Measurements from ENCODE around the gene DNM2.
"Not testable (repeated sequence)": the region's sequence is repeated elsewhere in the genome, so short reads cannot be mapped to it uniquely, and the experiment has no call there.

Gene DNM2

GRCh38 chr19:10727685-10728201, 9.9 kb downstream of the DNM2 start:
- no peak for DNase-seq

GRCh38 chr19:10729411-10729810, 11.5 kb downstream of the DNM2 start:
- no peak for DNase-seq

GRCh38 chr19:10730932-10731331, 13.1 kb downstream of the DNM2 start:
- DNase-seq, result no peak

GRCh38 chr19:10735741-10736140, 17.9 kb downstream of the DNM2 start:
- DNase-seq, result no peak

DNA sequence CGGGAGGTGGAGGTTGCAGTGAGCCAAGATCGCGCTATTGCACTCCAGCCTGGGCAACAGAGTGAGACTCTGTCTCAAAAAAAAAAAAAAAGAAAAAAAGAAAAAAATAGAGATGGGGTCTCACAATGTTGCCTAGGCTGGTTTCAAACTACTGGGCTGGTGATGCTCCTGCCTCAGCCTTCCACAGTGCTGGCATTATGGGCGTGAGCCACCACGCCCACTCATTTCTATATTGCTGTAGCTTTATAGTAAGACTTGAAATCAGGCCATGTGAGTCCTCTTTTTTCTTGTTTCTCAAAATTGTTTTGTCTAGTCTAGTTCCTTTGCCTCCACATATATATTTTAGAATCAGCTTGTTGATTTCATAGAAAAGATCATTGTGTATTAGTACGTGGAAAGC, 18.3 kb downstream of the DNM2 start:
- no peak for DNase-seq

GRCh38 chr19:10736916-10737551, 19.2 kb downstream of the DNM2 start:
- no peak for DNase-seq

DNA sequence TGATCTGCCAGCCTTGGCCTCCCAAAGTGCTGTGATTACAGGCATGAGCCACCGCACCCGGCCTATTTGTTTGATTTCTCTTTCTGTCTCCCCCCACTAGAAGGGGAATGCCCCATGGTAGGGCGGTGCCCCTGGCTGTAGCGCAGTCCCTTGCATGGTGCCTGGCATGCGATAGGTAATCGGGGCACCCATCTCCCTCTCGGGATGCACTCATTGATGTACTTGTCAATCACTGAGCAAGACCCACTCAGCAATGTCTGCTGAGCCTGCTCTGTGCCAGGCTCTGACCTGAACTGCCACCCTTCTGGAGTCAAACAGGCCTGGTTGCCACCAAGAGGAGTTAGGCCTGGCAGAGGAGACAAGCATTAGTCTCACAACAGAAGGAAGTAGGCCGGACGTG, 19.8 kb downstream of the DNM2 start:
- no peak for DNase-seq

GRCh38 chr19:10740798-10741197, 22.9 kb downstream of the DNM2 start:
- peak; percentile 47 for DNase-seq

DNA sequence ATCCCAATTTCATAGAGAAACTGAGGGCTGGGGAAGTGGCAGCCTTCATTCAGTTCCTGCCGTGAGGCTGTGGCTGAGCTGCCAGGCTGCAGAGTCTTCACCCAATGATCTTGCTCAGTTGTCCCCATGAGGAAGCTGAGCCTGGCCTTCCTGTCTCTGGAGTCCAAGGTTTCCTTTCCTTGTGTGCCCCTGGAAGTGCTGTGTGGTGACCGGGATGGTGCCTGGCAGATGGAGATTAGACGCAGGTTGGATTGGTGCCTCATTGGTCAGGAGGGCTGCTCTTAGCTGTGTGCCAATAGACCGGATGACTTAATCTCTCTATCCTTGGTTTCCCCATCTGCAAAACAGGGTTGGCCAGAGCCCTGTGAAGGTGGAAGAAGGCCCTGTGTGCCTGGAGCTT, 24.6 kb downstream of the DNM2 start:
- peak; percentile 16 for DNase-seq

DNA sequence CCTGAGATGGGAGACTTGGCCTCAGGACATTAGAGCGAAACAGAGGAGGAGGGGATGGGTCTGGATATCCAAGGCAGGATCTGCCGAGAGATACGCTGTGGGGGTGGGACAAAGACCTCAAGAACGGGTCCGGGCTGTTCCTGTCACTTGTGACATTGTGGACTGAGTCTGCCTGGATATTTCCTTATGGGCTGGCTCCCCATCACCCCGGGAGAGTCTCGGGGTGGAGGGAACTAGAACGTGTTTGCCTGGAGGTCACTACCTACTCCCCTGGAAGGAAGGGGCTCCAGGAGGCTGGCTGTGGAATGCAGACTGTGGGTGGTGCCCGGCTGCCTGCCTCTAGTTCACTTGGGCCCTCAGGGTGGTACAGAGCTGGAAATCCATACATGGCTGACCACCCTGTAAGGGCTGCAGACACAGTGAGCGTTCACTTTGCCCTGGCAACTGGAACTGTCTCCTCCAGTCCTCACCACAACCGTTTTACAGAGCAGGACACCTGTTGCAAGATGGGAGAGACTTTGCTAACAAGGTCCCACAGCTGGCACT, 26.4 kb downstream of the DNM2 start:
- DNase-seq, result no peak

DNA sequence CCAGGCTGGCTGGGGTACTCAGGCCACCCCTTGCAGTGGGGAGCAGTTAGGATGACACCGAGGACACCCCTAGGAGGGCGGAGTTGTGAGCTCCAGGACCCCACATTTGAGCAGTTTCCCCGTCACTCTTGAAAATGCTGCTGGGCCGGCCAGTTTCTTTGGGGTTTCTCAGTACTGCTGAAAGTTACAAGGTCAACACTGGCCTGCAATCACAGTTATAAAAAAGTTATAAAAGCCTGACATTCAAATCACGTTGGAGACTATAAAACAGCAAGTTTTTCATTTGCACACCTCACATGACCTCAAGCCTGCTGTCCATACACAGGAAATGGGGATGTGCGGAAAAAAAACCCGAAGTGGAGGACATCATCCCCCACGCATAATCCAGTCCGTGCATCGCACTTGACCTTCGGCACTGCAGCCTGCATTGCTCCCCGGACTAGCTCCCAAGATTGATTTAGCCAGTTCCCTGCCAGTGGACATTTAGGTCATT, 27.0 kb downstream of the DNM2 start:
- no peak for DNase-seq

- DNase-seq, result not testable (repeated sequence)
Measured at GRCh38 chr19:10746437-10746836, 28.6 kb downstream of the DNM2 start.

DNA sequence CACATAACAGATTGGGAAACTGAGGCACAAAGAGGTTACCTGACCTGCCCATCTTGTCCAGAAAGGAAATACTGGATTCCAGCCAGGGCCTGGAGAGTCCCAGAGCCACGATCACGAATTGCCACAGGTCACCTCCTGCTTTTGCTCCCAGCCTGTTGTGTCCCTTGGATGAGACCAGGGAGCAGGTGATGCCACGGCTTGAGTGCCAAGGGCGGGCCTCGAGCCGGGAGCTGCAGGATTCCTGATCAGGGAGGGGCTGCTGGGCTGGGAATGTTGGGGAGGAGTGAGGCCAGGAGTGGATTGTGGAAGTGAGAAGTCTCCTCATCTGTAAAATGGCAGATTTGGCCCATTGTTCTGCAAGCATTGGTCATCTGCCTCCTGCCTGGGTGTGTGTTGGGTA, 29.4 kb downstream of the DNM2 start:
- DNase-seq, result no peak

GRCh38 chr19:10747674-10748073, 29.8 kb downstream of the DNM2 start:
- DNase-seq, result no peak

- no peak for DNase-seq
Measured at GRCh38 chr19:10748195-10748926, 30.5 kb downstream of the DNM2 start.

DNA sequence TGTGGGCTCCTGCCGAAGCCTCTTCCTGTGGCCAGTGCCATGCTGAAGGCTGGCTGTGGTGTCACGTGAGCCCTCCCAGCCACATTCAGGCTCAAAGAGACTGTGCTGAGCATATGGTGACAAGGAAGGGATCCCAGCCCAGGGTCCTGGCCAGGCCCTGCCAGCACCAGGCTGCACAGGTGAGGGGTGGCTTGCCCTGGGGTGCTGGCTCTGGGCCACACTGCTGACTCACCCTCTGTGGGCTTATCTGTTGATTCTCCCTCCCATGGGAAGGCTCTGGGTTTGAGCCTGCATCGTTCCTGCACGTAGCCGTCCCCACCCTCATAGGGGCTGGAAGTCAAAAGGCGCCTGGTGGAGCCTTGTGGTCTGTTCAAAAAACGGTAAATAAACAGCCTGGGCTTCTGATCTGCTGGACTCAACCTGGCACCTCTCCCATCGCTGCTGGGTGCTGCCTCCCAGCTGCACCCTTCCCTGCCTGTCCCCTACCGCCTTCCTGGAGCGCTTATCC, 31.1 kb downstream of the DNM2 start:
- DNase-seq, result peak; percentile 78

GRCh38 chr19:10749435-10750384, 31.8 kb downstream of the DNM2 start:
- DNase-seq, result no peak

GRCh38 chr19:10751109-10751953, 33.5 kb downstream of the DNM2 start:
- DNase-seq, result no peak

DNA sequence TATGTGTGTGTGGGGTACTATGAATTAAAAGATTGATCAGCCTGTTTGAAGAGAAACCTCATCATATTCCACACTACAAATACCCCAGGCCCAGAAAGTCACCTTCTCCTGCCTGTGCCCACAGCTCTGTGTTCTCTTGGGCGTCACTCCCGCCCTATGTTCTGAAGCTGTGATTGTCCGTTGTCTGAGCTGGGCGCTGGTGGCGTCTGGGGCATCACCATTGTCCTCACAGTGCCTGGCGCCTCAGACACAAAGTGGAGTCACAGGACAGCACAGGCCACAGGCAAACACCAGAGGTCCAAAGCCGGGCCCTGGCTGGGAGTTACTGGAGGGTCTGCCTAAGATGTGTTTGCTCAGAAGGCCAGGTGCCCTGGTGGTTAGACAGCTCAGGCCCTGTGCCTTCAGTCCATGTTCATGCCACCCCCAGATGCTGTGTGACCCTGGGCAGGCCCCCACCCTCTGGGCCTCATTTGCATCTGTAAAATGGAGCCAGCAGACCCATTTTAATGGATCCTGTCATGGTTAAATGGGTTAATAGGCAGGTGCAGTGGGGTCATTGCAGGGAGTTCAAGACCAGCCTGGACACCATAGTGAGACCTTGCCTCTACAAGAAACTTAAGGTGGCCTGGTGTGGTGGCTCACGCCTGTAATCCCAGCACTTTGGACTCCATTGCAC, 34.5 kb downstream of the DNM2 start:
- DNase-seq, result no peak

- no peak for DNase-seq
Measured at GRCh38 chr19:10752913-10753704, 35.2 kb downstream of the DNM2 start.
